HG02798 (cell line): ENCODE measurements around the gene PLEKHB1.

Source experiments
- ATAC-seq: cut with Tn5 transposase; IDR thresholded peaks from one replicate; pipeline ENCODE4 v1.9.1; 2021; ENCODE audit warnings: mild to moderate bottlenecking; ENCODE audit not compliant: unreplicated experiment, poor library complexity

Gene PLEKHB1

GRCh38 chr11:73647459-73648100 is 1.2 kb downstream of the PLEKHB1 start:
- ATAC-seq, result peak; percentile 94

- no peak for ATAC-seq
These were observed 1.7 kb downstream of the PLEKHB1 start for GRCh38 chr11:73648121-73648520.

GRCh38 chr11:73648571-73649046 is 2.2 kb downstream of the PLEKHB1 start:
- ATAC-seq, result no peak

- ATAC-seq, result no peak
These were observed 2.8 kb downstream of the PLEKHB1 start for GRCh38 chr11:73649206-73649605.

- ATAC-seq, result no peak
These were observed 4.0 kb downstream of the PLEKHB1 start for GRCh38 chr11:73650400-73650799.

- ATAC-seq, result no peak
These were observed 4.9 kb downstream of the PLEKHB1 start for GRCh38 chr11:73651252-73651651.

- no peak for ATAC-seq
These were observed 5.3 kb downstream of the PLEKHB1 start for GRCh38 chr11:73651661-73652045.

GRCh38 chr11:73652046-73652730 is 5.8 kb downstream of the PLEKHB1 start:
- ATAC-seq, result no peak

GRCh38 chr11:73652856-73653559 is 6.6 kb downstream of the PLEKHB1 start:
- no peak for ATAC-seq

- no peak for ATAC-seq
These were observed 7.6 kb downstream of the PLEKHB1 start for GRCh38 chr11:73653996-73654395.

GRCh38 chr11:73654482-73655021 is 8.2 kb downstream of the PLEKHB1 start:
- no peak for ATAC-seq

GRCh38 chr11:73655686-73656085 is 9.3 kb downstream of the PLEKHB1 start:
- no peak for ATAC-seq

- no peak for ATAC-seq
These were observed 10.6 kb downstream of the PLEKHB1 start for GRCh38 chr11:73656985-73657384.

- ATAC-seq, result no peak
These were observed 13.6 kb downstream of the PLEKHB1 start for GRCh38 chr11:73659961-73660360.

GRCh38 chr11:73660497-73661034 is 14.2 kb downstream of the PLEKHB1 start:
- ATAC-seq, result no peak

- ATAC-seq, result peak; percentile 82
These were observed 14.8 kb downstream of the PLEKHB1 start for GRCh38 chr11:73661035-73661628.

- ATAC-seq, result no peak
These were observed 16.2 kb downstream of the PLEKHB1 start for GRCh38 chr11:73662445-73663157.

GRCh38 chr11:73663604-73664495 is 17.5 kb downstream of the PLEKHB1 start:
- no peak for ATAC-seq

GRCh38 chr11:73664877-73665276 is 18.5 kb downstream of the PLEKHB1 start:
- ATAC-seq, result no peak
